GM10248 (cell line): ENCODE results near the gene WDR45B.

ENCODE experiments used
- CTCF ChIA-PET: fragments of 300-600 bp; sonication (Branson Sonifier 250); formaldehyde crosslinking; extraction: SDS; loops from one replicate; lab custom pipeline; 2021; ENCODE audit warnings: antibody characterized with exemption; lab: Yijun Ruan, JAX
- POLR2A ChIA-PET: fragments of 350-650 bp; sonication (Branson Sonifier 250); formaldehyde crosslinking; extraction: SDS; loops from one replicate; lab custom pipeline; 2020; ENCODE audit warnings: antibody characterized with exemption; lab: Yijun Ruan, JAX
- DNase-seq: peaks from one replicate; pipeline ENCODE4 v3.0.0; 2012; ENCODE audit errors: extremely low spot score
- CTCF ChIP-seq: IDR thresholded peaks from 2 replicates; pipeline ENCODE4 v1.5.1; 2012; ENCODE audit warnings: mild to moderate bottlenecking, low read depth; ENCODE audit errors: extremely low read depth, missing control alignments, control extremely low read depth

The WDR45B gene

GRCh38 chr17:82678265-82678891 is 30.1 kb upstream of the WDR45B start:
- no peak for TF ChIP-seq CTCF
- ChIA-PET POLR2A (no interaction called here), CTCF (interaction anchor here (1.1 to 1.4 kb wide), 2 partner anchors 8 to 10 kb away, joined by 4 to 5 read pairs; no protein-coding TSS in a partner anchor)
- no peak for DNase-seq

- ChIA-PET POLR2A (no interaction called here), CTCF (interaction anchor here (0.7 to 1.4 kb wide), 3 partner anchors 9 to 121 kb away, joined by 3 to 5 read pairs (median 3); no protein-coding TSS in a partner anchor)
- no peak for TF ChIP-seq CTCF
- DNase-seq: no peak
Measured at GRCh38 chr17:82677353-82677925, 29.2 kb upstream of the WDR45B start.

GRCh38 chr17:82675476-82676245 is 27.4 kb upstream of the WDR45B start:
- no peak for DNase-seq
- TF ChIP-seq CTCF: no peak
- POLR2A ChIA-PET: no interaction called here
- CTCF ChIA-PET: no interaction called here

- ChIA-PET CTCF (no interaction called here), POLR2A (no interaction called here)
- DNase-seq: no peak
- TF ChIP-seq CTCF: no peak
Measured at GRCh38 chr17:82674656-82675475, 26.6 kb upstream of the WDR45B start.

- POLR2A ChIA-PET: no interaction called here
- CTCF ChIA-PET: no interaction called here
Measured at GRCh38 chr17:82670661-82671450, 22.6 kb upstream of the WDR45B start.

More at GRCh38 chr17:82670661-82671450, 22.6 kb upstream of the WDR45B start:
- TF ChIP-seq CTCF: no peak
- no peak for DNase-seq
